WTC11 (cell line): ENCODE data around the gene LRRC27.
A peak's percentile ranks its signal among the peaks of the same experiment; 100 is the strongest.

ENCODE experiments used
- CTCF ChIP-seq: fragments of 200-600 bp; IDR thresholded peaks from 2 replicates; pipeline ENCODE4 v1.8.0; 2022; ENCODE audit warnings: antibody characterized with exemption
- JUN ChIP-seq: sonication (generic); formaldehyde crosslinking; IDR thresholded peaks from 2 replicates; pipeline ENCODE4 v1.8.0; 2023; ENCODE audit warnings: mild to moderate bottlenecking, missing genetic modification reagents
- NR2C2 ChIP-seq: sonication (generic); formaldehyde crosslinking; IDR thresholded peaks from 2 replicates; pipeline ENCODE4 v1.8.0; 2022; ENCODE audit warnings: mild to moderate bottlenecking, missing genetic modification reagents
- TEAD1 ChIP-seq: sonication (generic); formaldehyde crosslinking; IDR thresholded peaks from 2 replicates; pipeline ENCODE4 v1.8.0; 2022; ENCODE audit warnings: mild to moderate bottlenecking, missing genetic modification reagents
- USF1 ChIP-seq: sonication (generic); formaldehyde crosslinking; IDR thresholded peaks from 2 replicates; pipeline ENCODE4 v1.8.0; 2022; ENCODE audit warnings: mild to moderate bottlenecking, missing genetic modification reagents
- USF2 ChIP-seq: sonication (generic); formaldehyde crosslinking; IDR thresholded peaks from 2 replicates; pipeline ENCODE4 v1.8.1; 2023; ENCODE audit warnings: mild to moderate bottlenecking, missing genetic modification reagents, moderate library complexity
- ZNF232 ChIP-seq: sonication (generic); formaldehyde crosslinking; IDR thresholded peaks from 2 replicates; pipeline ENCODE4 v1.8.0; 2022; ENCODE audit warnings: mild to moderate bottlenecking, missing genetic modification reagents
- TF ChIP-seq, protein P1 (sequence below): sonication (generic); formaldehyde crosslinking; conservative IDR thresholded peaks from 2 replicates; pipeline ENCODE4 v1.8.1; 2023; ENCODE audit warnings: mild to moderate bottlenecking, low read depth, missing genetic modification reagents, moderate library complexity
- TF ChIP-seq, protein P2 (sequence below): sonication (generic); formaldehyde crosslinking; conservative IDR thresholded peaks from 2 replicates; pipeline ENCODE4 v1.8.1; 2022; ENCODE audit warnings: mild to moderate bottlenecking, missing genetic modification reagents
- TF ChIP-seq, protein P3 (sequence below): fragments of 250-450 bp; sonication (Bioruptor Pico); IDR thresholded peaks from 2 replicates; pipeline ENCODE4 v1.9.0; 2021; ENCODE audit warnings: mild to moderate bottlenecking, borderline replicate concordance
- TF ChIP-seq, protein P4 (sequence below): sonication (generic); formaldehyde crosslinking; IDR thresholded peaks from 2 replicates; pipeline ENCODE4 v1.8.1; 2023; ENCODE audit warnings: mild to moderate bottlenecking, missing genetic modification reagents, moderate library complexity

- TF ChIP-seq, protein P1, sequence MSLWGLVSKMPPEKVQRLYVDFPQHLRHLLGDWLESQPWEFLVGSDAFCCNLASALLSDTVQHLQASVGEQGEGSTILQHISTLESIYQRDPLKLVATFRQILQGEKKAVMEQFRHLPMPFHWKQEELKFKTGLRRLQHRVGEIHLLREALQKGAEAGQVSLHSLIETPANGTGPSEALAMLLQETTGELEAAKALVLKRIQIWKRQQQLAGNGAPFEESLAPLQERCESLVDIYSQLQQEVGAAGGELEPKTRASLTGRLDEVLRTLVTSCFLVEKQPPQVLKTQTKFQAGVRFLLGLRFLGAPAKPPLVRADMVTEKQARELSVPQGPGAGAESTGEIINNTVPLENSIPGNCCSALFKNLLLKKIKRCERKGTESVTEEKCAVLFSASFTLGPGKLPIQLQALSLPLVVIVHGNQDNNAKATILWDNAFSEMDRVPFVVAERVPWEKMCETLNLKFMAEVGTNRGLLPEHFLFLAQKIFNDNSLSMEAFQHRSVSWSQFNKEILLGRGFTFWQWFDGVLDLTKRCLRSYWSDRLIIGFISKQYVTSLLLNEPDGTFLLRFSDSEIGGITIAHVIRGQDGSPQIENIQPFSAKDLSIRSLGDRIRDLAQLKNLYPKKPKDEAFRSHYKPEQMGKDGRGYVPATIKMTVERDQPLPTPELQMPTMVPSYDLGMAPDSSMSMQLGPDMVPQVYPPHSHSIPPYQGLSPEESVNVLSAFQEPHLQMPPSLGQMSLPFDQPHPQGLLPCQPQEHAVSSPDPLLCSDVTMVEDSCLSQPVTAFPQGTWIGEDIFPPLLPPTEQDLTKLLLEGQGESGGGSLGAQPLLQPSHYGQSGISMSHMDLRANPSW (CRISPR knock-in tag), result no peak
- TF ChIP-seq, protein P2, sequence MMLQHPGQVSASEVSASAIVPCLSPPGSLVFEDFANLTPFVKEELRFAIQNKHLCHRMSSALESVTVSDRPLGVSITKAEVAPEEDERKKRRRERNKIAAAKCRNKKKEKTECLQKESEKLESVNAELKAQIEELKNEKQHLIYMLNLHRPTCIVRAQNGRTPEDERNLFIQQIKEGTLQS (CRISPR knock-in tag), result 0 out of 2 replicates have a peak, but pooled peaks have one; percentile 42
- TF ChIP-seq TEAD1 (CRISPR knock-in tag) (no peak), JUN (CRISPR knock-in tag) (no peak), USF1 (CRISPR knock-in tag) (no peak), CTCF (no peak), USF2 (CRISPR knock-in tag) (no peak), NR2C2 (CRISPR knock-in tag) (no peak), ZNF232 (CRISPR knock-in tag) (no peak)
- TF ChIP-seq, protein P3, sequence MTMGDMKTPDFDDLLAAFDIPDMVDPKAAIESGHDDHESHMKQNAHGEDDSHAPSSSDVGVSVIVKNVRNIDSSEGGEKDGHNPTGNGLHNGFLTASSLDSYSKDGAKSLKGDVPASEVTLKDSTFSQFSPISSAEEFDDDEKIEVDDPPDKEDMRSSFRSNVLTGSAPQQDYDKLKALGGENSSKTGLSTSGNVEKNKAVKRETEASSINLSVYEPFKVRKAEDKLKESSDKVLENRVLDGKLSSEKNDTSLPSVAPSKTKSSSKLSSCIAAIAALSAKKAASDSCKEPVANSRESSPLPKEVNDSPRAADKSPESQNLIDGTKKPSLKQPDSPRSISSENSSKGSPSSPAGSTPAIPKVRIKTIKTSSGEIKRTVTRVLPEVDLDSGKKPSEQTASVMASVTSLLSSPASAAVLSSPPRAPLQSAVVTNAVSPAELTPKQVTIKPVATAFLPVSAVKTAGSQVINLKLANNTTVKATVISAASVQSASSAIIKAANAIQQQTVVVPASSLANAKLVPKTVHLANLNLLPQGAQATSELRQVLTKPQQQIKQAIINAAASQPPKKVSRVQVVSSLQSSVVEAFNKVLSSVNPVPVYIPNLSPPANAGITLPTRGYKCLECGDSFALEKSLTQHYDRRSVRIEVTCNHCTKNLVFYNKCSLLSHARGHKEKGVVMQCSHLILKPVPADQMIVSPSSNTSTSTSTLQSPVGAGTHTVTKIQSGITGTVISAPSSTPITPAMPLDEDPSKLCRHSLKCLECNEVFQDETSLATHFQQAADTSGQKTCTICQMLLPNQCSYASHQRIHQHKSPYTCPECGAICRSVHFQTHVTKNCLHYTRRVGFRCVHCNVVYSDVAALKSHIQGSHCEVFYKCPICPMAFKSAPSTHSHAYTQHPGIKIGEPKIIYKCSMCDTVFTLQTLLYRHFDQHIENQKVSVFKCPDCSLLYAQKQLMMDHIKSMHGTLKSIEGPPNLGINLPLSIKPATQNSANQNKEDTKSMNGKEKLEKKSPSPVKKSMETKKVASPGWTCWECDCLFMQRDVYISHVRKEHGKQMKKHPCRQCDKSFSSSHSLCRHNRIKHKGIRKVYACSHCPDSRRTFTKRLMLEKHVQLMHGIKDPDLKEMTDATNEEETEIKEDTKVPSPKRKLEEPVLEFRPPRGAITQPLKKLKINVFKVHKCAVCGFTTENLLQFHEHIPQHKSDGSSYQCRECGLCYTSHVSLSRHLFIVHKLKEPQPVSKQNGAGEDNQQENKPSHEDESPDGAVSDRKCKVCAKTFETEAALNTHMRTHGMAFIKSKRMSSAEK (CRISPR knock-in tag), result no peak
- TF ChIP-seq, protein P4, sequence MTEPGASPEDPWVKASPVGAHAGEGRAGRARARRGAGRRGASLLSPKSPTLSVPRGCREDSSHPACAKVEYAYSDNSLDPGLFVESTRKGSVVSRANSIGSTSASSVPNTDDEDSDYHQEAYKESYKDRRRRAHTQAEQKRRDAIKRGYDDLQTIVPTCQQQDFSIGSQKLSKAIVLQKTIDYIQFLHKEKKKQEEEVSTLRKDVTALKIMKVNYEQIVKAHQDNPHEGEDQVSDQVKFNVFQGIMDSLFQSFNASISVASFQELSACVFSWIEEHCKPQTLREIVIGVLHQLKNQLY (CRISPR knock-in tag), result no peak
Observed at GRCh38 chr10:132425029-132425756, 93.2 kb downstream of the LRRC27 start.
